ENCODE measurements around the gene TIMM22.
A peak's percentile ranks its signal among the peaks of the same experiment; 100 is the strongest.

The TIMM22 gene

DNA sequence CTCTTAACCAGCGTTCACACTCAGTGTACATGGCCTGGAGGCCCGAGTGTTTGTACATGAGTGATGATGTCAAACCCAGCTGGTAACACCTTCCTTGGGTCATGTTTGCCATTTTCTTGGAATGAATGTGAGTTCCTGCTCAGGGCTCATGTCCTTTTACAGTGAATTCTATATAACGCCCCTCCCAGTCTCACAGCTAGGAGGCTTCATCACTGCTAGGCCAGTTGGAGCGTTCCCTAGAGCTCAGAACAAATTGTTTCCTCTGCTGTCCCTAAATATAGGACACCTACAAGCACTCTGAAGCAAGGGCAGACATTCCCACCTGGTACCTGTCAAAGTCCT, 5.5 kb downstream of the TIMM22 start:
- H3K4me1 Mint-ChIP-seq (ENCODE audit: low read depth) = peaks cover 47% of the 10 kb centered on the region
- H3K27ac Mint-ChIP-seq = peak overlapping the region; percentile 30
- H3K4me3 Mint-ChIP-seq = no peak overlapping the region
- intact Hi-C loops (cut with micrococcal nuclease) = no loop called here
- no peaks in the 10 kb centered on the region for H3K9me3 Mint-ChIP-seq
- H3K36me3 Mint-ChIP-seq (ENCODE audit: low read depth) = peaks cover 82% of the 10 kb centered on the region
- H3K27me3 Mint-ChIP-seq = no peaks in the 10 kb centered on the region

DNA sequence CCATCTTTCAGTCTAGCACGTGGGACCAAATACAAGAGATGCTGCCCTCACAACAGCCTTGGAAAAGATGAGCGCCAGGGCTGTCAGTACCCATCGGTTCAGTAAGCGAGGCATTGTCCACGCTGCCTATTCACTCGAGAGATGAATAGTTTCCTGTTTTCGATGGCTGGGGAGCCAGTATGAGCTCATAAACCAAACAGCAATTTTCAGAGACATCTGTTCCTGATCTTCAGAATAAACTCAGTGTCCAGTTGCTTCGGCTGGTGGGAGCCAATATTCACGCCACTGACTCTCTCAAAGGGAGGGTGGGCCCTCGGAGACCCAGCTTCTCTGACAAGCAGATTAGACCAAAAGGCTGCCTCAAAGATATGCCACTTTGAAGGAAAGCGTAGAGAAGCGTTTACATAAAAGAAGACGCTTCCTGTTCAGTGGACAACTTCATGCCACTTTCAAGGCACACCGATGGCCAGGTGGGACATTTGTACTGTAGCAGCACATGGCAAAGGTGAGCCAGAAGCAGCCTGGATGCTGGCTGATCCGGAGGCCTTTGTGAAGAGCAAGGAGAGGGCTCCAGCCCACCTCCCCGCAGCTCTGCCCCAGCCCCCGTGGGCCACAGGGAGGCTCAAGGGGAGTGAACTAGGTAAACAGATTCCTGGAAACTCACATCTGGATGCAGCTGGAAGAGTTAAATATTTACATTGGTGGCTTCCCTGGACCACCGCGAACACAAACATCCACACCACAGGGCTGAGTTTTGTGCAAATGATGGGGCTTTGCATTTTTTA, 6.0 kb downstream of the TIMM22 start:
- H3K27me3 Mint-ChIP-seq = no peaks in the 10 kb centered on the region
- H3K27ac Mint-ChIP-seq = peak overlapping the region; percentile 30
- peaks cover 44% of the 10 kb centered on the region for H3K4me1 Mint-ChIP-seq (ENCODE audit: low read depth)
- no peak overlapping the region for H3K4me3 Mint-ChIP-seq
- no peaks in the 10 kb centered on the region for H3K9me3 Mint-ChIP-seq
- peaks cover 88% of the 10 kb centered on the region for H3K36me3 Mint-ChIP-seq (ENCODE audit: low read depth)
- intact Hi-C loops (cut with micrococcal nuclease) = no loop called here

DNA sequence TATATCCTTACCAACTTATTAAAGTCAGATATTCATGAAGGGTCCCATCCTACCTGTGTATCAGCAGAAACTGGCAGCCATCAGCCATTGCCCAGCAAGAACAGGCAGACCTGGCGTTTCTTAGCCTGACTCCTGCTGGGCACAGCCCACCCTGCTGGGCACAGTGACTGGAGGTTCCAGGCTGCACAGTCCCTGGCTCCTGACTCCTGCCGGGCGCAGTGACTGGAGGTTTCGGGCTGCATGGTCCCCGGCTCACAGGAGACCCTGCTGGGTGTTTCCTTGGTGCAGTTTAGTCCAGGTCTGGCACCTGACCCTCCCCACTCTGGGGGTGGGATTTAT, 6.7 kb downstream of the TIMM22 start:
- H3K9me3 Mint-ChIP-seq = no peaks in the 10 kb centered on the region
- H3K36me3 Mint-ChIP-seq (ENCODE audit: low read depth) = peaks cover 95% of the 10 kb centered on the region
- peaks cover 37% of the 10 kb centered on the region for H3K4me1 Mint-ChIP-seq (ENCODE audit: low read depth)
- no peak overlapping the region for H3K27ac Mint-ChIP-seq
- H3K27me3 Mint-ChIP-seq = no peaks in the 10 kb centered on the region
- no peak overlapping the region for H3K4me3 Mint-ChIP-seq
- intact Hi-C loops (cut with micrococcal nuclease) = no loop called here

GRCh38 chr17:1003972-1004768, 7.2 kb downstream of the TIMM22 start:
- Mint-ChIP-seq H3K4me3 (no peak overlapping the region), H3K4me1 (ENCODE audit: low read depth) (peaks cover 32% of the 10 kb centered on the region), H3K27me3 (no peaks in the 10 kb centered on the region), H3K27ac (no peak overlapping the region), H3K36me3 (ENCODE audit: low read depth) (peaks cover 98% of the 10 kb centered on the region), H3K9me3 (no peaks in the 10 kb centered on the region)
- intact Hi-C loops (cut with micrococcal nuclease) = no loop called here

GRCh38 chr17:1004769-1005295, 7.9 kb downstream of the TIMM22 start:
- H3K27ac Mint-ChIP-seq = peak overlapping the region; percentile 30
- peaks cover 98% of the 10 kb centered on the region for H3K36me3 Mint-ChIP-seq (ENCODE audit: low read depth)
- intact Hi-C loops (cut with micrococcal nuclease) = no loop called here
- no peaks in the 10 kb centered on the region for H3K27me3 Mint-ChIP-seq
- H3K9me3 Mint-ChIP-seq = no peaks in the 10 kb centered on the region
- H3K4me1 Mint-ChIP-seq (ENCODE audit: low read depth) = peaks cover 28% of the 10 kb centered on the region
- H3K4me3 Mint-ChIP-seq = no peak overlapping the region

GRCh38 chr17:1005361-1005946, 8.5 kb downstream of the TIMM22 start:
- H3K27ac Mint-ChIP-seq = peak overlapping the region; percentile 30
- H3K36me3 Mint-ChIP-seq (ENCODE audit: low read depth) = peaks cover 98% of the 10 kb centered on the region
- no peaks in the 10 kb centered on the region for H3K9me3 Mint-ChIP-seq
- H3K4me3 Mint-ChIP-seq = no peak overlapping the region
- intact Hi-C loops (cut with micrococcal nuclease) = no loop called here
- peaks cover 28% of the 10 kb centered on the region for H3K4me1 Mint-ChIP-seq (ENCODE audit: low read depth)
- H3K27me3 Mint-ChIP-seq = no peaks in the 10 kb centered on the region

DNA sequence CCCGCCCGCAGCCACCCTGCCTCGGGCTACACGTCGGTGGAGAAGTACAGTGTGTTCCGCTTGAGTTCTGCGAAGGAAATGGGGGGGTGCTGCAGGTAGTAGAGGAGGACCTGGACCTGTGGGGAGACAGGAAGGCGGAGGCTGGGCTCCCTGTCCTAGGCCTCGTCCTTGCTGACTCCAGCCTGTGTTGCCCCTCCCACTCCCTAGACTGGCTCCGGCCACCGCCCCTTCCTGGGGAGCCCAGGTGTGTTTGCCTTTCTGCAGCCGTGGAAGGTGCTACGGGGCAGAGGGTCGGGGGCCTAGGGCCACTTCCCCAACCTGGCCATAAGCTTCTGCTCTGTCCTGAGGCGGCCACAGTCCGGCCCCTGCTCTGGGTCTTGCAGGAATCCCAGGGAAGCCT, 9.1 kb downstream of the TIMM22 start:
- H3K4me1 Mint-ChIP-seq (ENCODE audit: low read depth) = peaks cover 28% of the 10 kb centered on the region
- no peak overlapping the region for H3K27ac Mint-ChIP-seq
- no peaks in the 10 kb centered on the region for H3K27me3 Mint-ChIP-seq
- H3K4me3 Mint-ChIP-seq = no peak overlapping the region
- H3K36me3 Mint-ChIP-seq (ENCODE audit: low read depth) = peaks cover 98% of the 10 kb centered on the region
- H3K9me3 Mint-ChIP-seq = no peaks in the 10 kb centered on the region
- intact Hi-C loops (cut with micrococcal nuclease) = no loop called here

GRCh38 chr17:1007310-1008007, 10.5 kb downstream of the TIMM22 start:
- intact Hi-C loops (cut with micrococcal nuclease) = no loop called here
- Mint-ChIP-seq H3K4me3 (no peak overlapping the region), H3K36me3 (ENCODE audit: low read depth) (peaks cover 98% of the 10 kb centered on the region), H3K4me1 (ENCODE audit: low read depth) (peaks cover 23% of the 10 kb centered on the region), H3K27me3 (no peaks in the 10 kb centered on the region), H3K27ac (no peak overlapping the region), H3K9me3 (no peaks in the 10 kb centered on the region)

DNA sequence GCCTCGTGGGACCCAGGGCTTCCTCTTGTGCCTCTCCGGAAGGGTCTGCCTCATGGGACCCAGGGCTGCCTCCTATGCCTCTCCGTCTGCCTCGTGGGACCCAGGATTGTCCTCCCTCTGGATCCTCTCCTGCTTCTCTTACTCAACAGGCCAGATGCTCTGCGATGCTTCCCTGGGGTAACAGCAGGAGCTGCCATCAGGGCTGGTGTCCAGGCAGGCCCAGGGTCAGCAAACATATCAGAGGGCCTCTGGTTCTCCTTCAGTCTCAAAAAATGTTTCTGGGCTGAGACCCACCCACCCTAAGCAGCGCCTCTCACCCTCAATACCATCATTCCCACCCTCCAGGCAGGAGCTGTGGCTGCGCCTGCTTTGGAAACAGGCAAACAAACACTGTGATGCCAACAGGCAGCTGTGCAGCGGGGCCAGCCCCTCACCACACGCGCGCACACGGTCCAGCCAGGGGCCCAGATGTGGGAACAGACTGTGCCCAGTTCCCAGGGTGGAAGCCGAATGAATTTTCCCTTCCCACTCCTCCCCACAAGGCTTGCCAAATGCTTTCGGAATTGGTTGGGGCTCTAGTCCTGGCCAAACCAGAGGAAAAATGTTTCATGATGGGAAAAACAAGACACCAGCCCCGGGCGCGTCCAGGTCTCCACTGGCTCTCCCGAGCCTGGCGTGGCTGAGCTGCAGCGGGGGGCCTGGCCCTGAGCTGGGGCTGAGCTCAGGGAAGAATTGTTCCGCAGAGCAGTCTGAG, 11.3 kb downstream of the TIMM22 start:
- H3K4me3 Mint-ChIP-seq = no peak overlapping the region
- H3K9me3 Mint-ChIP-seq = no peaks in the 10 kb centered on the region
- H3K4me1 Mint-ChIP-seq (ENCODE audit: low read depth) = peaks cover 17% of the 10 kb centered on the region
- intact Hi-C loops (cut with micrococcal nuclease) = no loop called here
- H3K27me3 Mint-ChIP-seq = no peaks in the 10 kb centered on the region
- H3K27ac Mint-ChIP-seq = no peak overlapping the region
- H3K36me3 Mint-ChIP-seq (ENCODE audit: low read depth) = peaks cover 98% of the 10 kb centered on the region

DNA sequence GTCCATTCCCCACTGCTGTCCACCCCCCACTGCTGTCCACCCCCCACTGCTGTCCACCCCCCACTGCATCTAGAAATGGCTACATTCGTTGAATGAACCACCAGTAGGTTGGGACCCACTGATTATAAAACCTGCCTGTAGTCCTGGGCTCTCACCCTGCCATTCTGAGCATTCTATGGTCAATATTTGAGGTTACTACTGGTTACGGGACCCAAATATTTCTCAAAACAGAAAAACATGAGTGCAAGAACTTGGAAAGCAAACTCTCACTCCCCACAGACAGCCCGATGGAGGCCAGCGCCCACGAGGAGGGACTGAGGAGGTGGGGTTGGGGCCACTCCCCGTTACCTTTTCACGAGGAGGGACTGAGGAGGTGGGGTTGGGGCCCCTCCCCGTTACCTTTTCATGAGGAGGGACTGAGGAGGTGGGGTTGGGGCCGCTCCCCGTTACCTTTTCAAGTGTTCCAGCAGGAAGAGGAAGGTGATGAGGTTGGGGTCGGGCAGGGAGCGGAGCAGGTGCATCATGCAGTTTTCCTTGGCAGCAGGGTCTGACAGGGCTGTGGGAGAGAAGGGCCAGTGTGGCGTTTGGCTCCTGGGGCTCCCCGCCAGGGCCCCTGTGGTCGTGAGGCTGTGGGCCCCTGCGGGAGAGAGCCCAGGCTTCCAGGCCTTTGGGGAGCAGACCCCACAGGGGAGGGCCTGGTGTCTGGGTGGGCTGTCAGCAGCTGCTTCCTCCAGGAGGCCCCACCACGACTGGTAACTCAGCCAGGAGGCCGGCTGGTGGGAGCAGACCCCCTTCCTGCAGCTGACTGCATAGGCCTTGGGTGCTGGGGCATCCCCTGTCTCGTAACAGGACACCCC, 12.5 kb downstream of the TIMM22 start:
- H3K4me3 Mint-ChIP-seq = no peak overlapping the region
- no peak overlapping the region for H3K27ac Mint-ChIP-seq
- H3K9me3 Mint-ChIP-seq = no peaks in the 10 kb centered on the region
- peaks cover 96% of the 10 kb centered on the region for H3K36me3 Mint-ChIP-seq (ENCODE audit: low read depth)
- intact Hi-C loops (cut with micrococcal nuclease) = no loop called here
- peaks cover 17% of the 10 kb centered on the region for H3K4me1 Mint-ChIP-seq (ENCODE audit: low read depth)
- H3K27me3 Mint-ChIP-seq = no peaks in the 10 kb centered on the region

- intact Hi-C loops (cut with micrococcal nuclease) = no loop called here
- no peak overlapping the region for H3K27ac Mint-ChIP-seq
- no peaks in the 10 kb centered on the region for H3K9me3 Mint-ChIP-seq
- peaks cover 96% of the 10 kb centered on the region for H3K36me3 Mint-ChIP-seq (ENCODE audit: low read depth)
- no peaks in the 10 kb centered on the region for H3K27me3 Mint-ChIP-seq
- peaks cover 13% of the 10 kb centered on the region for H3K4me1 Mint-ChIP-seq (ENCODE audit: low read depth)
- no peak overlapping the region for H3K4me3 Mint-ChIP-seq
Measured at GRCh38 chr17:1010086-1010450, 13.1 kb downstream of the TIMM22 start.

- H3K27me3 Mint-ChIP-seq = no peaks in the 10 kb centered on the region
- no peak overlapping the region for H3K4me3 Mint-ChIP-seq
- intact Hi-C loops (cut with micrococcal nuclease) = no loop called here
- no peaks in the 10 kb centered on the region for H3K9me3 Mint-ChIP-seq
- peaks cover 96% of the 10 kb centered on the region for H3K36me3 Mint-ChIP-seq (ENCODE audit: low read depth)
- peaks cover 7% of the 10 kb centered on the region for H3K4me1 Mint-ChIP-seq (ENCODE audit: low read depth)
- no peak overlapping the region for H3K27ac Mint-ChIP-seq
Measured at GRCh38 chr17:1010586-1010985, 13.7 kb downstream of the TIMM22 start.

GRCh38 chr17:1011138-1011537, 14.2 kb downstream of the TIMM22 start:
- Mint-ChIP-seq H3K4me1 (ENCODE audit: low read depth) (peaks cover 2% of the 10 kb centered on the region), H3K27me3 (no peaks in the 10 kb centered on the region), H3K9me3 (no peaks in the 10 kb centered on the region), H3K4me3 (no peak overlapping the region), H3K36me3 (ENCODE audit: low read depth) (peaks cover 96% of the 10 kb centered on the region), H3K27ac (no peak overlapping the region)
- intact Hi-C loops (cut with micrococcal nuclease) = no loop called here

Data from dendritic cell treated with granulocyte-macrophage colony-stimulating factor and Interleukin-4, amounts not matched to agents 40 ng/mL and 50 ng/mL, for 4 days (primary cell).